GM19467 (cell line): ENCODE results near the gene NPFF.

Experiments used
- ATAC-seq: cut with Tn5 transposase; IDR thresholded peaks from one replicate; pipeline ENCODE4 v1.9.1; 2021; ENCODE audit warnings: mild to moderate bottlenecking, moderate library complexity; ENCODE audit not compliant: unreplicated experiment

Gene NPFF

DNA sequence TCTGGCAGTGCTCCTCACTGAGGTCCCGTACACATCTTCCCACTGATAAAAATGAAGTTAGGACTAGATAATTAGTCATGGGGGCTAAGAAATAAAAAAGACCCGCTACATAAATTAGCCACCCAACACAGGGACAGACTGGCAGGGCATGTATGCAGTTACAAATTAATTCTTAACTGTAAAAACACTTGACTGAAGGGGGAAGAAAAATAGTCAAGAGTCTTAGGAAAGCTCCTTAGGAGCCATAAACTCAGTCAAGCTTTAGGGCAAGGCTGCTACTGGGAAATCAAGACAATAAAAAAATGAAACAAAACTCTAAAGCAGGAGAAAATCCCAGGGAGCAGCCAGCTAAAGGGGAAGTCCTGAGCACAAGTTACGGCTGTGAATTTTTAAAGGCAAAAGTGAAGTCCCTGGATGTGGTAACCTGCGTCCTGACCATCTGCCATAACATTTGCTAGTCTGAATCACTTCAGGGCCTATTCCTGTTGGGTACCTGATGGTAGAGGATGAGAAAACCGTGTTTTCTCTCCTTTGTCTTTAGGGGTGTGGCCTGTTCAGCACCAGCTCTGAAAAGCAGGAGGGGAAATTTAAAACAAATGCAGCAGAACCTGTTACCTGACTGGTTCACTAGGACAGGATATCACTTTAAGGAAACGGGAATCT, 7.5 kb upstream of the NPFF start:
- no peak for ATAC-seq

DNA sequence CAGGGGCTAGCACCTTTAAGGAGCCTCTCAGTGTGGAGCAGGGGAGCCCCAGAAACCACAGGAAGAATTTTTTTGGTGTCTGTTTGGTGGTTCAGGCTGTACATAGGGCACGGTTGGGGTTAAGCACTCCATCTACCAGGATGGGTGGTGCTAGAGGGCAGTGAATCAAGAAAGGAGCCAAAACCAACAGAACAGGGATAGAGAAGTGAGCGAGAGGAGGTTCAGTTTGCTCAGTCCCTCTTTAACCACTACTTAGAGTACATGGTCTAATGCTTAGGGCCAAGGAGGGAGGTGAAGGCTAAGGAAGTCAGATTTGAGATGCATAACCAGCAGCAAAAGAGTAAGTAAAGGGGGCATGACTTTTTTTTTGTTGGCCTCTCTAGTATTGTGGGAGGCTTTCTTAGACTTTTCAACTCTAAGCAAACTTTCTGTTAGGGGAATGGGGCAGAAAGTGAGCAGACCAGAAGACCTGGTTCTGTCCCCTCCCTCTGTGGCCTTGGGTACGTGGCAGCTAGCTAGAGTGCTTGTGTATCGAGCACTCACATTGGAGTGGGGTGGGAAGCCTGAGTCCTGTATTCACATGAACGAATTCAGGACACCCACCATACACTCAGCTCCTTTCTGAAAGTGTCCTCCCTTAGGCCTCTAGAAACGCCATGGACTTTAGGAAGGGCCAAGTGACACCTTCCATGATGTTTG, 6.6 kb upstream of the NPFF start:
- ATAC-seq: no peak

DNA sequence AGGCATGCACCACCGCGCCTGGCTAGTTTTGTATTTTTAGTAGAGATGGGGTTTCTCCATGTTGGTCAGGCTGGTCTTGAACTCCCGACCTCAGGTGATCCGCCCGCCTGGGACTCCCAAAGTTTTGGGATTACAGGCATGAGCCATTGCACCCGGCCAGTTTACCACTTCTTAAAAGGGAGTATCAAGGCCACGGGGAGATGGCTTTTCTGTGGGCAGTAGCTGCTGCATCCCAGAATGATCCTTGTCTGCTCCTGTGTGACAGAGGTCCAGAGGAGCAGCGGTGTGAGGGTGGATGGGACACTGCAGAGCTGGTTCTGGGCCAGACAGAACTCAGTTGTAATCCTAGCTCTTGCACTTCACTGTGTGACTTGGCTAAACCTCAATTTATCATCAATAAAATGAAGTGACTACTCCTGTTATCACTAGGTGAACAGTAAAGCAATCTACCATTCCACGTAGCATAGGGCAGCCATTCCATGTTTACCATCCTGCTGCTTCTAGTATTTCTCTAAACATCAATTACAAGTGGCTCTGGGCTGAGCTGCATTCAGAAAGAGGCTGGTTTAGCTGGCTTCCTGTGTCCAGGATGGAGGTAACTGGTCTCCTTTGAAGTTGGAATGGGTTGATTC, 3.0 kb upstream of the NPFF start:
- no peak for ATAC-seq

DNA sequence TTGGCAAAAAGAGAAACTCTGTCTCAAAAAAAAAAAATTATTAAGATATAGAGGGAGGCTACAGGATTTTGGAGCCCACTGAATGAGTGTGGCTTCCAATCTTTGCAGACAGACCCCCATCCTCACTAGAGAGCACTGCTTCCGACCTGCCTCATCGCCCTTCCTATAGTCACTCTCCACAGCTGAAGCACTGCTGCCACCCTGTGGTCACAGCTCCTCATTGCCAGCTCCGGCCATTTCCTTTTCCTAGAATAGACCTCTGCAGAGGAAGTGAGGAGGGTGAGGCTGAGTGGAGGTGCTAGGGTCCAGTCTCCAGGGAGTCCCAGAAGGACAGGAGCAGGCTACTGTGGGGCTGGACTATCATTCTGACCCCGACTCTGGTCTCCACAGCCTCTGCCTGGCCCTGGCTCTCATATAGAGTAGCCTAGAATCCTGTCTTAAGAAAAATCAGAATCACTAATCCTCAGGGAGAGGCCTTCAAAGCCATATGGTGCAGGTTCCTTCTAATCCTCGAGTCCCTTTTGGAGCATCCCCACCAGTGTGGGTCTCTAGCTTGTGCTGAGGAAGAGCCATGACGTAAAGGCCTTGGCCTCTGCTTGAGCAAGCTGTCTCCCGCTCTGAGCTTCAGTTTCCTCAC, 1.4 kb upstream of the NPFF start:
- ATAC-seq: peak; percentile 72

DNA sequence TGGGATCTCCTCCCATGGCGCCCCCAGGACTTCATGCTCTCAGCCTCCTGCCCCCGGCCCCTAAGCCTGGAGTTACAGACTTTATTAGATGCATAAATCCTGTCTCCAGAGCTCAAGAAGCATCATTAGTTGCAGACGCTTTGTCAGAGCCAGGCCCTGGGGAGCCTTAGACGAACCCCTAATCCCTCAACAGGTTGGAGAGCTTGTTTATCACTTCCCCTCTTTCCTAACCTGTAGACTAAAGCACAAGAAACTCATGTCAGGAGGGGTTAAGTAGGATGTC, 260 bp upstream of the NPFF start:
- no peak for ATAC-seq

DNA sequence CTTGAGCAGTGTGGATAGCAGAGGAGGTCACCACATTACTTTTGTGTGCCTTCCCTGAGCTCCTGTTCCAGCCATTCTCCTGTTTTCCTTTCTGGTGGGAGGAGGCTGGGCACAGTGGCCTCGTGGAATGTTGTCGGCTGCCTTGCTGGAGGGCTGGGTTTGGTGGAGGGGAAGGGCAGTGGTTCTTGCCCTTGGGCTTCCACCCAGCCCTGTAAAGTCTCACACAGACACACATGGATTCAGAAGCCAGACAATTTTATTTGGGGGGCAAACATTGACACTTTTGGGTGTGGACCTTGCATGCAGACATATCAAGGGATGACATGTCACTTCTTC, 866 bp downstream of the NPFF start:
- ATAC-seq: no peak

DNA sequence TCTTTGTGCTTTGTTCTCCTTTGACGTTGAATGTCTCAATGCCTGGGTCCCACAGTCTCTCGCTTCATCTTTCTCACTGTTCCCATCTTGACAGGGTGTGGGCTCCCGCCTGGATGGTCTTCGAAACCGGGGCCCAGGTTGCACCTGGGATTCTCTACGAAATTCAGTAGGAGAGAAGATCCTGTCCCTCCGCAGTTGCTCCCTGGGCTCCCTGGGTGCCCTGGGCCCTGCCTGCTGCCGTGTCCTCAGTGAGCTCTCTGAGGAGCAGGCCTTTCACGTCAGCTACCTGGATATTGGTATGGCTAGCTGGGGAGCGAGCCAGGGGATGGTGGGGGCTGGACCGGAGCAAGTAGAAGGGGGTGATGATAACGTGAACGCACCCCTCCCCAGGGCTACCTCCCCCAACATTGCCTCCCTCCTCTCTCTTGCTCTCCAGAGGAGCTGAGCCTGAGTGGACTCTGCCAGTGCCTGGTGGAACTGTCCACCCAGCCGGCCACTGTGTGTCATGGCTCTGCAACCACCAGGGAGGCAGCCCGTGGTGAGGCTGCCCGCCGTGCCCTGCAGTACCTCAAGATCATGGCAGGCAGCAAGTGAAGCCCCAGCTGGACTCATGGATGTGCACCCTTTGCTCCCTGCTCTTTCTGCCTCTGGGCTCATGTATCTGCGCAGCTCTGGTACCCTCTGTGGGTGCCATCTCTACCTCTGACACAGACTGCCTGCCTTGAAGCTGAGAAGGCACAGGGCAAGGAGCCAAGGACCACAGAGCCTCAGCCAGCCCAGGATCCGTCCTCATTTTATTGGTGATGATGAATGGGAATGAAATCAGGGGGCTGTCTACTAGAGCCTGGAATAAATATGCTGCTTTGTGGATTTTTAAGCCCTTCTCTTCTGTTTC, 1.5 kb downstream of the NPFF start:
- no peak for ATAC-seq

DNA sequence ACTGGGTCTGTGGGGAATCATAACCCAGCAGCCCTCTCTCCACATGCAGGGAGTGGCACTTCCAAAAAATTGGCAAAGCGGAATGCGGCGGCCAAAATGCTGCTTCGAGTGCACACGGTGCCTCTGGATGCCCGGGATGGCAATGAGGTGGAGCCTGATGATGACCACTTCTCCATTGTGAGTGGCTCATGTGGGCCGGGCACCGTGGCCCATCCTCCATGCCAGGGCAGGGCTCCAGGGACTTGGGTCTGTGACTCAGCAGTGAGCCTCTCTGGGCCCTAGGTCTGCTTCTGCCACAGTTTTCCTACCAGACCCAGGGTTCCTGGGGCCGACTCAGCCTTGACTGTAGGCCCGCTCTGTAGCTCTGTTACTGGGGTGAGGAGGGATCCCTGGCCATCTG, 2.2 kb downstream of the NPFF start:
- no peak for ATAC-seq

DNA sequence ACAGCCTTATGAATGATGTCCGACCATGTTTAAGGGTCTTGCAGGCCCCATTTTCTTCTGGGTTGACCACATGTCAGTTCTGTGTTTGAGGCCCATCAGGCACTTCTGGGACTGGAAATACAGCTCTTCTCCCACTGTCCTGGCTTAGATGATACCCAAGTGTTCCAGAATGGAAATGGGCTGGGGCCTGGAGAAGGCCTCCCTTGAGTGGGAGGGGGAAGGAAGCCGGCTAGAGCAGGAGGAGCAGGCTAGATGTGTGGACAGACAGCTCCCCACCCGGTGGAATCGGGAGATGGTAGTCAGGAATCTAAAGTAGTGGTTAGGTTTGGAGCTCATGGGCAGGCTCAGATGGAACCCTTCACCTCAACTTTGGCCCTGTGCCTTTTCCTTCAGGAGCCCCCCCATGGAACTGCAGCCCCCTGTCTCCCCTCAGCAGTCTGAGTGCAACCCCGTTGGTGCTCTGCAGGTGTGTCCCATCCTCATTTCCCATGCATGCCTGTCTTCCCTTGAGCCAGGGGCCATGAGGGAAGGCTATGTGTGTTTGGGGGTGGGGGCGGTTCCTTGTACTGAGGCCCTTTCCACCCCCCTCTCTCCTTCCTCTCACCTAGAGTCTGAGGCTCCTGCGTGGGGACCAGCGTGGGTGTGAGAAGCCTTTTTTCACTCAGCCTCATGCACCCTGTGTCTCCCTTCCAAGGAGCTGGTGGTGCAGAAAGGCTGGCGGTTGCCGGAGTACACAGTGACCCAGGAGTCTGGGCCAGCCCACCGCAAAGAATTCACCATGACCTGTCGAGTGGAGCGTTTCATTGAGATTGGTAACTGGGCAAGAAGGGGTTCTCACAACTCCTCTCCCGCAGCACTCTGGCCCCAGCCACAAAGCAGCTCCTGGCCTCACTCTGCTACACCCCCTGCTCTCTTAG, 3.0 kb downstream of the NPFF start:
- no peak for ATAC-seq

DNA sequence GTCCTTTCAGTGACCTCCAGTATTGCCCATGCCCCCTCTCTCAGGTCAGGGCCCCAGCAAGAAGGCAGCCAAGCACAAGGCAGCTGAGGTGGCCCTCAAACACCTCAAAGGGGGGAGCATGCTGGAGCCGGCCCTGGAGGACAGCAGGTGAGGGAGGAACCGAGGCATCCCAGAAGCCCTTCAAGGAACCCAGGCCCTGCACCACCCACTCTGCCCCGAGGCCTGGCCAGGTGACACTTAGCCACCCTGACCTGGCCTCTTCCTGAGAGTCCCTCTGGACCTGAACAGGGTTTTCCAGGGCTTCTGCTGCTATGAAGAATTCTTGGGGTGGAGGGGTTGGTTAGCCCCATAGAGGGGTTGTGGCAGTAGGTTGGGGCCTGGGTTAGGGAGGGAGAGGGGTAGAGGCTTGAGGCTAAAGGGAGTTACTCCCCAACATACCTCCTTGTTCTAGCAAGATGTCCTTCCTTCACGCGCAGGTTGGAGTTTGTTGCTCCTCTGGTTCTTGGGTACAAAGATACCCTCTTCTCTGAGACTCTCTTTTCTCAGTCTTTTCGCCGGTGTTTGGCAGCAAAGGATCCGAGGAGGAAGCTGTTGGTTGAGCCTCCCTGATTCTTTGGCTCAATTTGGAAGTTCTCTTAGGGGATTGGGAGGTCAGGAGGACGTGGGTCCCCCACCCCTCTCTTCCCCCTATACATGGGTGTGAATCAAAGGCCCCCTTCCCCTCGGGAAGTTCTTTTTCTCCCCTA, 4.1 kb downstream of the NPFF start:
- no peak for ATAC-seq

DNA sequence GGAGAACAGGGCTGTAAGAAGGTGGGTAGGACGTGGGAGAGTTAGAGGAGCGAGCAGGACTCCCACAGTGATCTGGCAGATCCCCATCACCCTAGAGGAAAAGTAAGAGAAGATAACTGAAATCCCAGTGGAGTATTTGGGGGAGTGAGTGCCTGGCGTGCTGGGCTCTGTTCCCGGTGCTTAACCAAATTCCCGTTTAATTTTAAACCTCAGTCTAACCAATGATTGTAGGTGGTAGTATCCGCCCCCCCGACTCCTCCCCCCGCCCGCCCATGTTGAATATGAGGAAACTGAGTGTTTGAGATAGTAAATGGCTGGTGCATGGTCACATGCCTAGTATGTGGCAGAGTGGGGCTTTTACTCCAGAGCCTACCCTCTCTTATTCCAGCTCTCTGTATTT, 5.0 kb downstream of the NPFF start:
- no peak for ATAC-seq

DNA sequence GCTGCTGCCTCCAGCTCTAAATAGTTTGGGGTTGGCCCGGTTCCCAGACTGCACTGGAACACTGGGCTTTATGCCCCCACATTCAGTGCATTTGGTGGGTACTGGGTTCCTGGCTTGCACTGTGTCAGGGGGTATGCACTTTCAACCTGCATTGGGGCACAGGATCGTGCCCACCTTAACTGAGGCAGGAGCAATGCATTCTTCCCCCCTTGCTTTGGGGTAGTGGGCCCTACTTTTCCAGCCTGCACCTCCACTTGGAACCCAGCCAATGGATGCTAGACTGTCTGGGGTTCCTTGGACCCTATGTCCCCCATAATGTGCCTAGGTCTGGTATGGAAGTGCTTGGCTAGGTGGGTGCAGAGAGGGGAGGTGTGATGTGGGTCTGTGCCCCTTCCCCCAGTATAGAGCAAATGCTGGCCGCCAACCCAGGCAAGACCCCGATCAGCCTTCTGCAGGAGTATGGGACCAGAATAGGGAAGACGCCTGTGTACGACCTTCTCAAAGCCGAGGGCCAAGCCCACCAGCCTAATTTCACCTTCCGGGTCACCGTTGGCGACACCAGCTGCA, 5.6 kb downstream of the NPFF start:
- ATAC-seq: no peak

DNA sequence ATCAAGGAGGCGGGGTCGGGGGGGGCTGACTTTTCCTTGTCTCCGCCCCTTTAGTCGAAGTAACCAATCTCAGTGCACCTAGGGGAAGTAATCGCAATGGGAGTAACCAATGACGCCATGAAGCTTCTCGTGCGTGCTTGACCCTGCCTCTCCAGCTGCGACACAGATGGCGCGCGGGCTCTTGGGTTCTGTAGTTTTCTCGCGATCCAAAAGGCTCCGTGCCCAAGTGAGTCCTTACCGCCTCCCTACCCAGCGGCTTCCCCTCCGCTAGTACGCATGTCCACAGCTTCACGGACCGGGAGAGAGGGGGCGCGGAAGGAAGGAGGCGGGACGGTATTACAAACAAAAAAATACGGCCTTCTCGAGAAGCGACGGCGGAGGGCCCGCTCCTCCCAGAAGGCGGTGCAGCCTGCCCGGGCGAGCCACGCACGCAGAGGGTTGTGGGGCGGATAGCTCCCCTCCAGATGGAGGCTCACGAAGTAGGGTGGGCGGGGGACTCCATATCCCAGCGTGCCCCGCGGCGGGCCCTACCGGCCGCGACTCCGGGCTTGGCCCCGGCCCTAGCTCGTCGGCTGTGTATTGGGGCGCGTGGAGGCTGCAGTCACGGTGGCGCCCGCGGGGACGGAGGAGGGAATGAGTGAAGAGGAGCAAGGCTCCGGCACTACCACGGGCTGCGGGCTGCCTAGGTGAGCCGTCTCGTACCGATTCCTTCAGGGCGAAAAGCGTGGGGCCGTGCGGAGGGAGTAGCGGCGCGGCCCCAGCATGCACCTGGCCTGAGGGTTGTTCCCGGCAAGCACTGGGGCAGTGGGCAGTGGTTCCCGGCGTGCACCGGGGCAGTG, 6.3 kb downstream of the NPFF start, which contains the start of gene TARBP2:
TARBP2 (plus strand) TSS at position 508 of the 839 bp plus-strand sequence; CDS start at position 634, 126 bp downstream.
- ATAC-seq: peak; percentile 65

DNA sequence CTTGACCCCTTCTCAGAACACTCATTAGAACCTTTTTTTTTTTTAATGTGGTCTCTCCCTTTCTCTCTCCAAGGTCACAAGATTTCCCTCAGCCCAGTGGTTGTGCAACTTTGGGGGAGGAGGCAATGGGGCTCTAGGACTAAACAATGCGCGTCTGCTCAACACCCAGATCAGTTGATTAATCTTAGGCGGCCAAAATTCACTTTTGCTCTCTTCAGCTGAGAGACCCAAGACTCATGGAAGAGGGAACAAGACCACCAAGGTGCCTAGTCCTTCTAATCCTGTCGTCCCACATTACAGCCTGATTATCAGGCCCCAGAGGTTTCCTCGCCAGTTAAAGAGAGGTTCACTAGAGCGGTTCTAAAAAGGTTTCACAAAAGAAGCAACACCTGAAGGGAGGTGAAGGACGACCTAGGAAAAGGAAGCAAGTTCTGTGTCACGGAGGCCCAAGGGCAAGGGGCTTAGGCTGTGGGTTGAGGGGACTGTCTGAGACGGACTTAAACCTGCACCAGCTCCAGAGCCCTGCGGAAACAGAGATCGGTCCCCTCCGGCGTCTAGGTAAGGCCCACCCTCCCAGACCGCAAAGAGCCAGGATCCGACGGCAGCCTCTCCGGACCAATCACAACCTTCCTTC, 7.0 kb downstream of the NPFF start:
- no peak for ATAC-seq

DNA sequence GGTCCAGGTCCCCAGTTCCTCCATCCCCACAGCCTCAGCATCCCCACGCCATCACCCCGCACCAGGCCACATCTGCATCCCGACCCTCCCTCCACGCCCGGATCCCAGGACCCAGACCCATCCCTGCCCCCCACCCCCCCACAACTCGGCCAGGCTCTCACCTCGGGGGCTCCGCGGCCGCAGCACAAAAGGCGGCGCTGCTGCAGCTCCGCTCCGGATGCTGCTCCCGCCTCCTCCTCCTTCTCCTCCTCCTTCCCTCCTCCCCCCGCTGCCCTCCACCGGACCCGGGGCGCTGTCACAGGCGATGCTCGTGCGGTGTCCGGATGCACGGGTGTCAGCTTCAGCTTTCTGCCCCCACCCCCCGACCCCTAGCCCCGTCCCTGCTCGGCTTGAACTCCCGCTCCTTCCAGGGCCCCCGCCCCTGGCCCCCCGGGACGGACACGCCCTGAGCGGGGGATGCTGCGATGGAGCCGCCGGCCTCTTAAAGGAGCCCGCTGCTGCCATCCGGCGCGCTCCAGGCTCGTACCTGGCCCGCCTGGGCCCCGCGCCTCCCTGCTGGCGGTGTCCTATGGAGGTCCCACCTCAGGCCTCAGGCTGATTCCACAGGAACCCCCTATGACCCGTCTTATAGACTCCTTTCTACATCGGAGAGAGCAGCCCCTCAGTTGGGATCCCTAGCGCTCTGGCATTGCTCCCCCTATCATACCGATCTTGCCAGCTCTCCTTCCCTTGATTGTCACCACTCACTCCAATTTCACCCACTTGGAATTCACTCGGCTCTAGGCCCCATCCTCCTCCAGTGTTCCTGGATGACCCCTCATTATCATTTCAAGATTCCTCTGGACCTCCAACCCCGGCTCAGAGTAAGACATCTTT, 7.8 kb downstream of the NPFF start, which contains the start of gene MAP3K12:
MAP3K12 (minus strand) TSS at position 193 of the 876 bp plus-strand sequence. CDS start 12,067 bp downstream, outside the sequence.
- no peak for ATAC-seq

DNA sequence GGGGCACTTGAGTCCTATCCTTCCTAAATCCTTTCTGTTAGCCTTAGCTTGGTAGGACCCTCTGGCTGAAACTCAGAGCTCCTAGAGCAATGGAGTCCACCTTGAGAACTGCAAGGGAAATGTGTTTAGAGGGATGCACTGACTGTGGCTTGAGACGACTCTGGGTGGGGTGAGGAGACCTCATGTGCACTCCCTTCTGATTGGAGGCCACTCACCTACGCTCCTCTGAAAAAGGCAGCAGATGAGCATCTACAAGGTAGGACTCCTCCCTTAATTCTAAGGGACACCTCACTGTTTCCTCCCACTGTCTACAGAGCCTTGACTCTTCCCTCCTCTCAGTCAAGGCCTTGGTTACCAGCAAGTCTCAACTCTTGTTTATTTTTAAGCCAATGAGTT, 9.1 kb downstream of the NPFF start:
- no peak for ATAC-seq

DNA sequence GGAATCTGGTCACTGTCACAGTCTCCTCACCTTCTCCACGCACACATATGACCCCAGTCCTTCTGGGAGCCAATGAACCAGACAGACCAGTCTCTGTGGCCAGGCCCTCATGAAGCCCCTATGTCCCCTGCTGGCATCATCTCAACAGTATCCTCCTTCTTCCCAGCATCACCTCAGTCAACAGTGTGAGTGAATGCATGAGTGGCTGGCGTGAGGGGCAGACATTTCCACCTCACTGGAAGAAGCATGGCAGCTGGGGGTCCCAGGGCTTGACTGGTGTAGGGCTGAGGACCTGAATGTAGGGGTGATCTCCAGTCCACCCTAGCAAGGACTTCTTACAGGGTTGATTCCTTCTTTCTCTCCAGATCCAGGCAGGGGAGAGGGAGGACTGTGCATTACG, 9.8 kb downstream of the NPFF start:
- no peak for ATAC-seq
